ENCODE results near the gene FKBP7.

GRCh38 chr2:178473931-178474330 lies 4.5 kb downstream of the FKBP7 start:
- TF ChIP-seq, protein P1, sequence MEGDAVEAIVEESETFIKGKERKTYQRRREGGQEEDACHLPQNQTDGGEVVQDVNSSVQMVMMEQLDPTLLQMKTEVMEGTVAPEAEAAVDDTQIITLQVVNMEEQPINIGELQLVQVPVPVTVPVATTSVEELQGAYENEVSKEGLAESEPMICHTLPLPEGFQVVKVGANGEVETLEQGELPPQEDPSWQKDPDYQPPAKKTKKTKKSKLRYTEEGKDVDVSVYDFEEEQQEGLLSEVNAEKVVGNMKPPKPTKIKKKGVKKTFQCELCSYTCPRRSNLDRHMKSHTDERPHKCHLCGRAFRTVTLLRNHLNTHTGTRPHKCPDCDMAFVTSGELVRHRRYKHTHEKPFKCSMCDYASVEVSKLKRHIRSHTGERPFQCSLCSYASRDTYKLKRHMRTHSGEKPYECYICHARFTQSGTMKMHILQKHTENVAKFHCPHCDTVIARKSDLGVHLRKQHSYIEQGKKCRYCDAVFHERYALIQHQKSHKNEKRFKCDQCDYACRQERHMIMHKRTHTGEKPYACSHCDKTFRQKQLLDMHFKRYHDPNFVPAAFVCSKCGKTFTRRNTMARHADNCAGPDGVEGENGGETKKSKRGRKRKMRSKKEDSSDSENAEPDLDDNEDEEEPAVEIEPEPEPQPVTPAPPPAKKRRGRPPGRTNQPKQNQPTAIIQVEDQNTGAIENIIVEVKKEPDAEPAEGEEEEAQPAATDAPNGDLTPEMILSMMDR (IDR thresholded peaks at IDR 0.05) = no peak
- TF ChIP-seq POLR2A (IDR thresholded peaks at IDR 0.05; ENCODE audit: low read depth) (no peak), EP300 (IDR thresholded peaks at IDR 0.05) (no peak)
